KMS-11 (cell line): ENCODE data around the gene TCHH.

Experiments
- H2AFZ ChIP-seq: fragments of 200-600 bp; sonication (generic); 2 replicates; pipeline ENCODE4 v1.6.1; 2016; ENCODE audit warnings: antibody characterized with exemption, mixed run types, low read depth
- H3K27ac ChIP-seq: fragments of 200-600 bp; sonication (generic); 2 replicates; pipeline ENCODE4 v1.6.1; 2016; ENCODE audit warnings: mild to moderate bottlenecking, mixed run types
- H3K27me3 ChIP-seq: fragments of 200-600 bp; sonication (generic); 2 replicates; pipeline ENCODE4 v1.6.1; 2017; ENCODE audit warnings: mild to moderate bottlenecking, low read depth, mixed run types, moderate library complexity; ENCODE audit not compliant: insufficient read depth
- H3K36me3 ChIP-seq: fragments of 200-600 bp; sonication (generic); 2 replicates; pipeline ENCODE4 v1.6.1; 2017; ENCODE audit warnings: mild to moderate bottlenecking, mixed run types; ENCODE audit not compliant: insufficient read depth
- H3K4me1 ChIP-seq: fragments of 200-600 bp; sonication (generic); 2 replicates; pipeline ENCODE4 v1.6.1; 2016; ENCODE audit warnings: mild to moderate bottlenecking, low read depth, mixed run types; ENCODE audit not compliant: poor library complexity, severe bottlenecking
- H3K4me2 ChIP-seq: fragments of 200-600 bp; sonication (generic); 2 replicates; pipeline ENCODE4 v1.7.0; 2016; ENCODE audit warnings: mild to moderate bottlenecking, mixed run types
- H3K4me3 ChIP-seq: fragments of 200-600 bp; sonication (generic); IDR thresholded peaks from 2 replicates; pipeline ENCODE4 v1.6.1; 2017; ENCODE audit warnings: low read depth, low read length, mixed read lengths; ENCODE audit not compliant: insufficient read depth
- H3K79me2 ChIP-seq: fragments of 200-600 bp; sonication (generic); 2 replicates; pipeline ENCODE4 v1.6.1; 2016; ENCODE audit warnings: low read depth, mixed run types; ENCODE audit not compliant: insufficient read depth
- H3K9ac ChIP-seq: fragments of 200-600 bp; sonication (generic); 2 replicates; pipeline ENCODE4 v1.6.1; 2016; ENCODE audit warnings: mild to moderate bottlenecking, mixed run types
- H4K20me1 ChIP-seq: fragments of 200-600 bp; sonication (generic); 2 replicates; pipeline ENCODE4 v1.6.1; 2016; ENCODE audit warnings: mild to moderate bottlenecking, mixed run types; ENCODE audit not compliant: insufficient read depth
- CTCF ChIP-seq: fragments of 200-600 bp; sonication (generic); conservative IDR thresholded peaks from 2 replicates; pipeline ENCODE4 v1.6.1; 2017; ENCODE audit warnings: low read depth, mild to moderate bottlenecking, antibody characterized with exemption, low read length, moderate library complexity, mixed read lengths

TCHH gene

GRCh38 chr1:152104854-152105253 is 10.4 kb downstream of the TCHH start:
- peaks cover 9% of the 10 kb centered on the region for H3K27me3 ChIP-seq
- no peak overlapping the region for H3K9ac ChIP-seq
- H3K79me2 ChIP-seq = no peaks in the 10 kb centered on the region
- peaks cover 8% of the 10 kb centered on the region for H3K4me1 ChIP-seq
- no peaks in the 10 kb centered on the region for H3K36me3 ChIP-seq
- no peak overlapping the region for H2AFZ ChIP-seq
- no peak overlapping the region for H3K4me3 ChIP-seq
- no peaks in the 10 kb centered on the region for H4K20me1 ChIP-seq
- H3K4me2 ChIP-seq = no peak overlapping the region
- no peak overlapping the region for H3K27ac ChIP-seq
- TF ChIP-seq CTCF = no peak

GRCh38 chr1:152096931-152097330 is 18.3 kb downstream of the TCHH start:
- TF ChIP-seq CTCF = no peak
- H3K27ac ChIP-seq = no peak overlapping the region
- no peak overlapping the region for H3K4me2 ChIP-seq
- no peaks in the 10 kb centered on the region for H3K36me3 ChIP-seq
- no peaks in the 10 kb centered on the region for H3K27me3 ChIP-seq
- no peak overlapping the region for H2AFZ ChIP-seq
- no peaks in the 10 kb centered on the region for H3K4me1 ChIP-seq
- H4K20me1 ChIP-seq = no peaks in the 10 kb centered on the region
- no peaks in the 10 kb centered on the region for H3K79me2 ChIP-seq
- H3K4me3 ChIP-seq = no peak overlapping the region
- no peak overlapping the region for H3K9ac ChIP-seq

- Histone ChIP-seq H4K20me1 (no peaks in the 10 kb centered on the region), H2AFZ (no peak within 1 kb of the TSS), H3K4me3 (no peak within 1 kb of the TSS), H3K27ac (no peak within 1 kb of the TSS), H3K36me3 (no peaks in the 10 kb centered on the region), H3K79me2 (no peaks in the 10 kb centered on the region), H3K9ac (no peak within 1 kb of the TSS), H3K27me3 (no peaks in the 10 kb centered on the region), H3K4me2 (no peak within 1 kb of the TSS), H3K4me1 (no peaks in the 10 kb centered on the region)
- no peak for TF ChIP-seq CTCF
Measured at GRCh38 chr1:152089014-152089674, 26.1 kb downstream of the TCHH start, which contains the start of gene TCHHL1. Gene TCHHL1, minus strand, starts transcription at chr1:152089064. Its CDS starts 921 bp downstream, at chr1:152088143.

GRCh38 chr1:152086760-152087159 is 28.5 kb downstream of the TCHH start:
- Histone ChIP-seq H3K9ac (no peak overlapping the region), H3K79me2 (no peaks in the 10 kb centered on the region), H3K4me2 (no peak overlapping the region), H3K4me3 (no peak overlapping the region), H3K27me3 (no peaks in the 10 kb centered on the region), H2AFZ (no peak overlapping the region), H3K36me3 (no peaks in the 10 kb centered on the region), H4K20me1 (no peaks in the 10 kb centered on the region), H3K27ac (no peak overlapping the region), H3K4me1 (no peaks in the 10 kb centered on the region)
- no peak for TF ChIP-seq CTCF
